Coronary artery (tissue), 2 donors: ENCODE measurements around the gene ISG15.

Source experiments
- DNase-seq: peaks from one replicate; pipeline ENCODE4 v3.0.0-alpha.2; 2017; ENCODE audit warnings: low spot score
- H3K27ac ChIP-seq, 2 donors: fragments of 200-600 bp; sonication (generic); one replicate each; pipeline ENCODE4 v1.5.1; 2016 to 2019
- H3K4me3 ChIP-seq: fragments of 200-600 bp; sonication (generic); 2 replicates; pipeline ENCODE4 v1.5.1; 2016; ENCODE audit warnings: mild to moderate bottlenecking, moderate library complexity
- CTCF ChIP-seq: fragments of 200-600 bp; sonication (generic); IDR thresholded peaks from one replicate; pipeline ENCODE4 v1.5.1; 2019; ENCODE audit warnings: antibody characterized with exemption

The ISG15 gene

DNA sequence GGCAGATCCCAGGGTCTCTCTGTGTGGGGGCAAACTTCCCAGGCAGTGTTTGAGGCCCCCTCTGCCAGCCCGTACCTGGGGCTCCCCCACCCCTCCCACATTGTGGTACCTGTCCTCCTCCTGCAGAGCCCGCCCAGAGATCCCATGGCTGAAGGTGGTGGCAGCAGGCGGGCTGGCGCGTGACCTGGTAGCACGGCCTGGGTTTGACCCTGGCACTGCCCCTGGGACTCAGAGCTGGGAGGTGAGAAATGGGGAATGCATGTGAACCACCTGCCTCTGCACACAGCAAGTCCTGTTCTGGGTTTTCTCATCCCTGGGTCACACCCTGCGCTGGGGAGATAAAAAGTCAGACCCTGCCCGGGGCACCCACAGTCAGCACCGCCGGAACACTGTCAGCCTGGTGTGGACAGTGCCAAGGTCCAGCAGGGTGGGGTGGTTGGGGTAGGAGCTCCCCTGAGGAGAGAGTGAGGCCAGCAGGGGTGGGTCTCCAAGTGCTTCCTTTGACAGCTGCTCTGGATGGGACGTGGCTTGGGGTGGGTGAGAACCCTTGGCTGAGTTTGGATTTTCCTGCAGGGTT lies 18.4 kb downstream of the ISG15 start:
- no peak overlapping the region for H3K27ac ChIP-seq
- no peak overlapping the region for H3K4me3 ChIP-seq
- no peak for DNase-seq
- TF ChIP-seq CTCF, result no peak

DNA sequence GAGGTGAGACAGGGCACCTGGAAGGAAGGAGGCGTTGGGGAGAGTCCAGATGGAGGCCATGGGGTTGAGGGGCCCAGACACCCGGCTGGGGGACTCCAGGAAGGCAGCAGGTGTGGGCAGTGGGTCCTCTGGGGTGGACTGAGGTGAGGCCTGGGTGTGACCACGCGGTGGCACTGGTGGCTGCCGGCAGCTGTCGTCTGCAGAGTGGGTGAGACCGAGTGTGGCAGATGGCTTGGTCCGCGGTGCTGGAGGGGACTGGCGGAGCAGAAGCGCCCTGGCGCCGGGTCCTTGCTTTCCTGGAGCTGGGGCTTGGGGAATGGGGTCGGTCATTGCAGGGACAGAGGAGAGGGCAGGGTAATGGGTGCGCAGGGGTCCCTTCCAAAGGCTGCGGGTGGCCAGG lies 19.1 kb downstream of the ISG15 start:
- H3K27ac ChIP-seq, result no peak overlapping the region
- TF ChIP-seq CTCF, result no peak
- H3K4me3 ChIP-seq, result peak overlapping the region; percentile 81
- no peak for DNase-seq

- no peak for DNase-seq
- peak; percentile 47 for TF ChIP-seq CTCF
- peak overlapping the region; percentile 81 for H3K4me3 ChIP-seq
- no peak overlapping the region for H3K27ac ChIP-seq
Measured at GRCh38 chr1:1033009-1033587, 19.8 kb downstream of the ISG15 start.

DNA sequence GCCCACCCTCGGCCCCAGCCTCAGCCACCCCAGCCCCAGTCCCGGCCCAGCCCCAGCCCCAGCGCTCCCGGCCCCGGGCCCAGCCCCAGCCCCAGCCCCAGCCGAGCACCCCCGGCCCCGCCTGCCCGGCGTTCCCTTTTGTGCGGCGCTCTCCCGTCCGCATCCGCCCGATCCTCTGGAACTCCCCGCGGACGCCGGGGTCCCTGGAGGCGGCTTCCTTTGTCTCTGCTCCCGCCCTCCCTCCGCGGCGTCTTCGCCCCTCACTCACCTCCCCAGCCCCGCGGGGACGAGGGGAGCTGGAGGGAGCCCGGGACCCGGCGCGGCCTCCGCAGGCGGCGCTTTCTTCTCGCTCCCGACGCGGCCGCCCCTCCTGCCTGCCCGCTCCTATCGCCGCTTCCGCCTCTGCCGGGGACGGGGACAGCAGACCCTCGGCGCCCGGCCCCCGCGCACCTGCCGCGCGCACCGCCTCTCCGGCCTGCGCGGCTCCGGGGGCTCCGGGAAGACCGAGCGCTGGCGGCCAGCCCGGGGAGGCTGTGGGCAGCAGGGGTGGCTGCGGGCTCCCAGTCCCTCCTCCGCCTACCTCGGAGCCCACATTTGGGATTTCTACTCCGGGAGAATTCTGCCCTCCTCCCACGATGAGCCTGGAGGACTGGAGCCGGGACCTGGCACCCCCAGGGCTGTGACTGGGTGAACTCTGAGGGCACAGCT lies 20.6 kb downstream of the ISG15 start:
- TF ChIP-seq CTCF, result no peak
- no peak overlapping the region for H3K27ac ChIP-seq
- no peak for DNase-seq
- H3K4me3 ChIP-seq, result peak overlapping the region; percentile 81

DNA sequence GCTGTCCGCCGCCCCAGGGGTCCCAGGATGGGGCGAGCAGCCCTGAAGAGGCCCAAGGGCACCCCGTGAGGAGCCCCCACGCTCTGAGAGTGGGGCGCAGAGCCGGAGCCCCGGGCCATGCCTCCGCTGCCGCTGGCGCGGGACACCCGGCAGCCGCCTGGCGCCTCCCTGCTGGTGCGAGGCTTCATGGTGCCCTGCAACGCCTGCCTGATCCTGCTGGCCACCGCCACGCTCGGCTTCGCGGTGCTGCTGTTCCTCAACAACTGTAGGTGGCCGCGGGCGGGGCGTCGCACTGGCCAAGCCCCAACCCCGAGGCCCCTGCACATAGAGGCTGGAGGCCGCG lies 21.1 kb downstream of the ISG15 start:
- Histone ChIP-seq H3K4me3 (no peak overlapping the region), H3K27ac (no peak overlapping the region)
- no peak for DNase-seq
- no peak for TF ChIP-seq CTCF

- Histone ChIP-seq H3K27ac (no peak overlapping the region), H3K4me3 (no peak overlapping the region)
- TF ChIP-seq CTCF, result no peak
- DNase-seq, result no peak
Measured at GRCh38 chr1:1035291-1035943, 22.1 kb downstream of the ISG15 start.
